Iris pigment epithelial cell (primary cell): ENCODE measurements around the gene NCF4.
A peak's percentile ranks its signal among the peaks of the same experiment; 100 is the strongest.

Source experiments
- DNase-seq: peaks from one replicate; pipeline ENCODE4 v3.0.0-alpha.2; 2011; ENCODE audit warnings: low read depth

The NCF4 gene

GRCh38 chr22:36860821-36861659, at the start of gene NCF4:
Gene NCF4 (plus strand): TSS chr22:36861006. CDS start chr22:36861172, 166 bp downstream.
- DNase-seq: no peak

GRCh38 chr22:36811094-36811800, 49.6 kb upstream of the NCF4 start:
- DNase-seq: no peak

GRCh38 chr22:36814801-36815200, 46.0 kb upstream of the NCF4 start:
- DNase-seq: no peak

GRCh38 chr22:36815558-36816338, 45.1 kb upstream of the NCF4 start:
- DNase-seq: no peak

DNA sequence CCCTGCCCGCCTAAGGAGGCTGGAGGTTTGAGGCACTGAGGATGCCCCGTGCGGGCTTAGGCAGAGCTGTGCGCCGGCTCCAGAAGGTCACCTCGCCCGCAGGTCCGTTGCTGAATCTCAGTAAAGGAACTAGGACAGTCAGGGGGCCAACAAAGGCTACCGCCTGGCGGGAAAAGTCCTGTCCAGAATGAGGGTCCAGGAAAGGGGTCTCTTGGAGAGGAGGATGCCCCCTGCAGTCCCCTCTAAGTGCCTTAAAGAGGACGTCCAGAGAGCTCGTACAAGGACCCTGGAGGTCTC, 44.5 kb upstream of the NCF4 start:
- DNase-seq: no peak

GRCh38 chr22:36816636-36817524, 43.9 kb upstream of the NCF4 start, which contains the start of gene PVALB:
Gene PVALB (minus strand): TSS chr22:36817035. CDS start chr22:36817005, 30 bp downstream.
- peak; percentile 52 for DNase-seq

DNA sequence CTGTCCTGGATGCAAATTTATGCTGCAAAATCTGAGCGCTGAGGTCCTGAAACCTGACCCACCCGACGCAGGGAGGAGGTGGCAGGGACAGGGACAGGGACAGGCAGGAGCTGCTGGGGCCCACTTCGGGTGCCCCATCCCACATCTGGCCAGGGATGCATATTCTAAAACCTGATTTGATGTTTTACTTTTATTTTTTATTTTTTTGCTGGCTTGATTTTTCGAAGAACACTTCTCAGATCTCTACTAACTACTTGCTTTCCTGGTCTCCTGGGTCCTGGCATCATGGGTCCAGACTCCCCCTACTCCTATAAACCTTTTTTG, 43.3 kb upstream of the NCF4 start:
- DNase-seq: no peak

DNA sequence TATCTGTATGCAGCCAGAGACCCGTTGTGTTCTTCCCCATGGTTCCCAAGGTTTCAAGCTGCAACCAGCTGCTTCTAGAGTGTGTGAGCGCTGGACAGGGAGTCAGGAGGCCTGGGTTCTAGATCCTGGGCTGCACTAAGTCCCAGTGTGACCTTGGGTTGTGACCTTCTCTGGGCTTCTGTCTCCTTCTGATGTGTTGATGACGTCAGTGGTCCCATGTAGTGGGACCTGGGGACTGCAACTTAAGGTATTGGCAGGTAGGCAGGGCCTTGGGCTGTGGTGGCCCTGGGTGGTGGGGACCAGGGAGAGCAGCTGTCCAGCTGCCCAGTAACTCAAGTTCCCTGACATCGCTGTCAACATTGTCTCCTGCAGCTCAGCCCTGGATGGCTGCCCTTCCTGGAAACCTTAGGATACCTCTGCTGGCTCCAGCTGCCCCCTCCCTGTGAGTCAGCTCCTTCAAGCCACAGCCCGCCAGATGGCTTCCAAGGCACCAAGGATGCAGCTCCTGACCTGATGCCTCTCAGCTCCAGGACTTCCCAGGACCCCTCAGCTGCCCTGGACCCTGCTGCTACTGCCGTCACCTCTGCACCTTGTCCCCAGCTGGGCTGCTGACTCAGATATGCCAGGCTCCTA, 42.7 kb upstream of the NCF4 start:
- DNase-seq: no peak

DNA sequence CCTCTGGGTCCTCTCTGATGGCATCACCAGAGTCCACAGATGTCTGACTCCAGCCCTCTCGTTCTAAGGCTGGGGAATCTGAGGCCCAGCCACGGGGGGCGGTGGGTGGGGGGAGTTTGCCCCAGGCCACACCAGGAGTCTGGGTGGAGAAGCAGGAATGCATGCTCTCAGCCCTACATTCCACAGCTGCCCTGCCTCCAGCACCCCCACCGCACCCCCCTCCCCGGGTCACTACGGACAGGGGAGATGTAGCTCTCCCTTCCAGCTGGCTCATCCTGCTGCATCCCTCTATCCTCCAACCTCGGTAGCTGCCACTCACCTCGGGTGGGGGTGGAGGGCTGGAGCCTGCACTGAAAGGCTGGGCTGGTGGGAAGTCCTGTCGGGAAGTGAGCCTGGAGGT, 41.7 kb upstream of the NCF4 start:
- no peak for DNase-seq

DNA sequence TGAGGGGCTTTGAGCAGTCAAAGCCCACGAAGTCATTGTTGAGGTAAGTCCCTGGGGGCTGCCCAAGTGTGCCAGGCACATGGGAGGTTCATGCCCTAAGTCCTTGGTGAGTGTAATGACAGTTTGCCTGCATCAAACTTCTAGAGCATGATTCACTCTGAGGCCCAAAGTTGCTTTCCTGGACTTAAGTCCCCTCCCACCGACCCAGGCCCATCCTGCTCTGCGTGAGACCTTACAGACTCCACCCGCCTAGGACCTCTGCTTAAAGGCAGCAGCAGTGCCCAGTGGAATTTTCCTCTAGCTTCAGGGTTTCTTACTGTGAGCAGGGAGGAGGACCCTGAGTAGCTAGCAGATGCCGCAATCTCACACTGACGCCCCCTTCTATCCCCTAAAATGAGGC, 38.2 kb upstream of the NCF4 start:
- no peak for DNase-seq

GRCh38 chr22:36823186-36823839, 37.5 kb upstream of the NCF4 start:
- peak; percentile 39 for DNase-seq

DNA sequence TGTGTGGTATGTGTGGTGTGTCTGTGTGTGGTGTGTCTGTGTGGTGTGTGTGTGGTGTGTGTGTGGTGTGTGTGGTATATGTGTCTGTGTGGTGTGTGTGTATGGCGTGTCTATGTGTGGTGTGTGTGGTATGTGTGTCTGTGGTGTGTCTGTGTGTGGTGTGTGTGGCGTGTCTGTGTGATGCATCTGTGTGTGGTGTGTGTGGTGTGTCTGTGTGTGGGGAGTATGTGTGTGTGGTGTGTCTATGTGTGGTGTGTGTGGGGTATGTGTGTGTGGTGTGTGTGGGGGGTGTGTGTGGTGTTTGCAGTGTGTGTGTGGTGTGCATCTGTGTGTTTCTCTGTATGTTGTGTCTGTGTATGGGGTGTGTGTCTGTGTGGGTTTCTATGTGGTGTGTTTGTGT, 36.2 kb upstream of the NCF4 start:
- DNase-seq: no peak

GRCh38 chr22:36826262-36826661, 34.5 kb upstream of the NCF4 start:
- DNase-seq: no peak

DNA sequence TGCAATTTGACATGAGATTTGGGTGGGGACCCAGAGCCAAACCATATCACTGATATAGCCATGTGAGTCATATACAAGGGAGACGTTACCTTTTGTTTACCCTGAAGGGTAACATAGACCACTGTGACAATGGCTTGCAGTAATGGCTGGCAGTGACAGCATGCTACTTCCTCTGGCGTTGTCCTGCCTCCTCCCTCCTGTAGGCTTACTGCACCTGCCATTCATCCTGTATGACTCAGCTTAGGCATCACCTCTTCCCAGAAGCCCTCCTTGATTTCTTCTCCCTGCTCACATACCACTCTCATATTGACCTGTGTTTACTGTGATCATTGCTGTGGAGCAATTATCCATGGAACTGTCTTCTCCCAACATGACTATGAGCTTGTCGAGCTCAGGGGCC, 32.0 kb upstream of the NCF4 start:
- DNase-seq: no peak

DNA sequence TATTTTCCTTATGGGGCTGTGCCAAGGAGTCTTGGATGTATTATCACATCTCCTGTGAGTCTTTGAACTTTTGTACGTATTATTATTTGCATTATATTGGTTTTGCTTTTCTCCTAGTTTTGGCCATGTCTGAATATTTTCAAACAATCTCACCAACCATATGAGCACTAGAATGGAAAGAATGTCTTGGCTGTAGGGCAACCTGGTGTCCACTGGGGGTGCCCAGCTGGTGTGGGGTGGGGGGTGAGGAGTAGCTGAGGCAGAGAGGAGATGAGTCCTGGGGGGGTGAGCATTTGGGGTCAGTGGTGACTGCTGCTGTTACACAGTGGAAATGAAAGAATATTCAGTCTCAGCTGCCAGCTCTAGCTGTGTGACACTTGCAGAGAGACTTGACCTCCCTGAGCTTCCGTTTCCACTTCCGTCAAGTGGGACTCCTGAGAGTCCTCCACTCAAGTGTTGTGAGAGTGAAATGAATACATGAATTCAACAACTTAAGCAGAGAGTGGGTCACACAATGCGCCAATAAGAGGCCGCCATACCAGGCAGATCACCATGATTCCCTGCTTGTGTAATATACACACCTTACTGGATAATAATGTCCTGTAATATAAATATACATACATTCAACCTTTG, 31.3 kb upstream of the NCF4 start:
- DNase-seq: no peak

DNA sequence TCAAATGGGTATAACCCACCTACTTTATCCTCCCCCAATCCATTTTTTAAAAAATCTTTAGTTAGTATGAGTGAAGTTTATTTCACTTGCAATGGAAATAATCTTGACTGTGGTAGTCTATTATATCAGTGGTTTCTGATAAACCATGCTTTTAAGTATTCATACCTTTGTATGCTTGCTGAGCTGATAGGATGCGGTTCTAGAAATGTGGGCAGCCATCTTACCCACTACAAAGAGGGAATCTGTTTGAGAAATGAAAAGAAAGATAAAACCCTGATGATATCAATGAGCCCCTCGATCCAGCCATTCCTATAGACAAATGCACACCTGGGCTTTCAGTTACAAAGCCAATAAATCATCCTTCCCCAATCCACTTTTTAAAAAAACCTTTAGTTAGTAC, 30.2 kb upstream of the NCF4 start:
- no peak for DNase-seq

GRCh38 chr22:36831206-36831605, 29.6 kb upstream of the NCF4 start:
- DNase-seq: no peak

DNA sequence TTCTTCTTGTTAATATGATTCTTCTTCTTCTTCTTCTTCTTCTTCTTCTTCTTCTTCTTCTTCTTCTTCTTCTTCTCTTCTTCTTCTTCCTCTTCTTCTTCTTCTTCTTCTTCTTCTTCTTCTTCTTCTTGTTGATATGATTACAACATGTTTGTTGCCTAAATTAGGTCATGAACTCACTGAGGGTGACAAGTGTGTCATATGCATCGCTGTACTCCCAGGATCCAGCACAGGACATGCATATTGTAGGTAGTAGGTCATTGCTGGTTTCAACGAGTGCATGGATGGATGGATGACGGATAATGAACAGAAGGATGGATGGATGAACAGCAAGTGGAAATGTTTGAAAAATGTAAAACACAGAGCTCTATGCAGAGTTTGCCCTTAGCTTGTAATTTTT, 29.1 kb upstream of the NCF4 start:
- no peak for DNase-seq

DNA sequence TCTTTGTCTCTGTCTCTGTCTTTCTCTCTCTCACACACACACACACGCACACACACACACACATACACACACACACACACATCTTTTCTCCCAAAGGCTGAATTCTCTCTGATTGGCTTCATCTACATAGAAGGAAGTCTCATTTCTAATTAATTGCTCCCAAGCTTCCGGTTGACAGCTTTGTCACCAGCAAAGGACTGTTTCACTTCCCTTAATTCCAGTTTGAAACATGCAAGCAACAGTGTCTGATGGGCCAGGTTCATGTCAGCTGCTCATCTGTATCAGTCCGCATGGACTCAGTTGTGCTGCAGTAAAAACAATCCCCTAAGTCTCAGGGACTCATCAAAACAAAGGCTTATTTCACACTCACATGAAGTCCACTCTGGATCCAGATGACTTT, 27.7 kb upstream of the NCF4 start:
- no peak for DNase-seq

DNA sequence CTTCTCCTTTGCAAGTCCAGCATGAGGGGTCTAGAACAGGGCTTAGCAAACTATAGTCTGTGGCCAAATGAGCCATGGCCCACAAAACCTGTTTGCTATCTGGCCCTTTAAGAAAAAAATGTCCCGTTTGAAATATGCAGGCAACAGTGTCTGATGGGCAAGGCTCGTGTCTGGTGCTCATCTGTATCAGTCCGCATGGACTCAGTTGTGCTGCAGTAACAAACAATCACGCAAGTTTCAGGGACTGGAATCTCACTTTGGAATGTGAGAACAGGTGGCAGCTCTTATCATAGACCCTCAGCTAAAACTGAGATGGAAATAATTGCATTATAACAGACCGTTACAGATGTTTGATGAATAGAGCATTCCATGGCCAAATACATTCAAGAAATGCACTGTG, 24.9 kb upstream of the NCF4 start:
- DNase-seq: no peak
